Measurements from ENCODE around the gene RUNX3.

The RUNX3 gene

GRCh38 chr1:24940231-24940630 lies 10.2 kb upstream of the RUNX3 start:
- H3K4me3 ChIP-seq (ENCODE audit: low read depth in 1 of 2, low read length in 1 of 2): no peak overlapping the region
- no peak for TF ChIP-seq CTCF (IDR thresholded peaks at IDR 0.05)
- no peaks in the 10 kb centered on the region for H3K4me1 ChIP-seq (ENCODE audit: control insufficient read depth in 1 of 2, insufficient read depth in 1 of 2, low read depth in 1 of 2, low read length in 1 of 2)
- H3K27ac ChIP-seq: no peak overlapping the region
- H3K9me3 ChIP-seq: no peaks in the 10 kb centered on the region
- H3K36me3 ChIP-seq: no peaks in the 10 kb centered on the region
- H3K27me3 ChIP-seq: no peaks in the 10 kb centered on the region

GRCh38 chr1:24939675-24940193 lies 9.7 kb upstream of the RUNX3 start:
- H3K4me3 ChIP-seq (ENCODE audit: low read depth in 1 of 2, low read length in 1 of 2): no peak overlapping the region
- no peak overlapping the region for H3K27ac ChIP-seq
- no peak for TF ChIP-seq CTCF (IDR thresholded peaks at IDR 0.05)
- no peaks in the 10 kb centered on the region for H3K27me3 ChIP-seq
- H3K36me3 ChIP-seq: no peaks in the 10 kb centered on the region
- no peaks in the 10 kb centered on the region for H3K9me3 ChIP-seq
- H3K4me1 ChIP-seq (ENCODE audit: control insufficient read depth in 1 of 2, insufficient read depth in 1 of 2, low read depth in 1 of 2, low read length in 1 of 2): no peaks in the 10 kb centered on the region

DNA sequence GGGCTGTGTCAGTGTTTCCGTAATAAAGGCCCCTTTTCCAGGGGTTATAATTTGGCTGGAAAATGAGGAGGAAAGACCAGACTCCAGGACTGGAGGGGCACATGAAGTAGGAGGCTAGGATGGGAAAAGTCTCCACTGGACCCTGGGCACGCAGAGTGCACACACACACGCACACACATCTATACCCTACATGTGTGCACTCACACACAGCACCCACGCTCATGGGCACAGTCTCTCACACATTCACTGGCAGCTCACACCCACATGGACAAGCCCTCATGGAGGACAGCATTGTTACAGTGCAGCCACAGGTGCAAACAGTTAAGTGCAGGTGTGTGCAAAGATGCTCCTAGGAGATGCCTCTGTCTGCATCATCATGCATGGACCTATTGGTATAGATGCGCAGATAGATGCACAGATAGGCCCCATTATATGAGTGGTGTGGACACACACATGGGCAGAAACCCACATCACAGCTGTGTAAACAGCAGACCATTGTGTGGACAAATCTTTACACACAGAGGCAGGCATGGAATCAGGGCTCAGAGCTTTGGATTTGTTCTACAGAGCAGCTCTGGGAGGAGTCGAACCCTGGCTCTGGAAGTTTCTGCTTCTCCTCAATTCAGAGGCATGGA lies 9.1 kb upstream of the RUNX3 start:
- H3K27me3 ChIP-seq: no peaks in the 10 kb centered on the region
- H3K4me1 ChIP-seq (ENCODE audit: control insufficient read depth in 1 of 2, insufficient read depth in 1 of 2, low read depth in 1 of 2, low read length in 1 of 2): no peaks in the 10 kb centered on the region
- no peak overlapping the region for H3K27ac ChIP-seq
- H3K9me3 ChIP-seq: no peaks in the 10 kb centered on the region
- H3K36me3 ChIP-seq: no peaks in the 10 kb centered on the region
- H3K4me3 ChIP-seq (ENCODE audit: low read depth in 1 of 2, low read length in 1 of 2): no peak overlapping the region
- TF ChIP-seq CTCF (IDR thresholded peaks at IDR 0.05): no peak

- no peaks in the 10 kb centered on the region for H3K4me1 ChIP-seq (ENCODE audit: control insufficient read depth in 1 of 2, insufficient read depth in 1 of 2, low read depth in 1 of 2, low read length in 1 of 2)
These were observed 8.2 kb upstream of the RUNX3 start for GRCh38 chr1:24938276-24938675.

DNA sequence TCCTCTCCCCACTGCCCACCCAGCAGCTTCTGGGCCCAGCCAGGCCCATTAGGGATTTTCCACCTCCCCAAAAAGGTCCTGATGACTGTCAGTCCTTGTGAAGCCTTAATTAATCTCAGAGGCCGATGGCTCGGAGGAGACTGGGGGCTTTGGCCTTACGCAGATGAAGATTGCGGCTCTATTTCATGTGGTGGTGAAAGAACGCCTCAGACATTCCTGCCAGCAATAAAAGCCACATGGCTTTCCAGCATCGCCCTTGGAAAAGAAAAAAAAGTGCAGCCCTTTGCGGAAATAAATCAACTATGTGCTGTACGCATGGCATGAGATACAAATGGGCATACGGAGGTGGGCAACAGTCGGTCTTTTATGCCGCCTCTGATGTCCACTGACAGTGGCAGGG lies 6.6 kb upstream of the RUNX3 start:
- Histone ChIP-seq H3K4me3 (ENCODE audit: low read depth in 1 of 2, low read length in 1 of 2) (no peak overlapping the region), H3K36me3 (no peaks in the 10 kb centered on the region), H3K27ac (no peak overlapping the region), H3K9me3 (no peaks in the 10 kb centered on the region), H3K4me1 (ENCODE audit: control insufficient read depth in 1 of 2, insufficient read depth in 1 of 2, low read depth in 1 of 2, low read length in 1 of 2) (peaks cover 8 to 9% of the 10 kb centered on the region in 2 experiments), H3K27me3 (peaks cover 14% of the 10 kb centered on the region)
- no peak for TF ChIP-seq CTCF (IDR thresholded peaks at IDR 0.05)

More at GRCh38 chr1:24938276-24938675, 8.2 kb upstream of the RUNX3 start:
- Histone ChIP-seq H3K4me3 (ENCODE audit: low read depth in 1 of 2, low read length in 1 of 2) (no peak overlapping the region), H3K36me3 (no peaks in the 10 kb centered on the region), H3K9me3 (no peaks in the 10 kb centered on the region), H3K27ac (no peak overlapping the region), H3K27me3 (peaks cover 2% of the 10 kb centered on the region)
- TF ChIP-seq CTCF (IDR thresholded peaks at IDR 0.05): no peak
